Measurements from ENCODE around the gene AMIGO1. TPM values are rescaled to one million over a fixed set of nuclear protein-coding genes. Genes with fewer than 3 reads are reported as not detected.

Gene AMIGO1
- total RNA-seq, 1 donor from 2014 or later: 8.0 TPM

DNA sequence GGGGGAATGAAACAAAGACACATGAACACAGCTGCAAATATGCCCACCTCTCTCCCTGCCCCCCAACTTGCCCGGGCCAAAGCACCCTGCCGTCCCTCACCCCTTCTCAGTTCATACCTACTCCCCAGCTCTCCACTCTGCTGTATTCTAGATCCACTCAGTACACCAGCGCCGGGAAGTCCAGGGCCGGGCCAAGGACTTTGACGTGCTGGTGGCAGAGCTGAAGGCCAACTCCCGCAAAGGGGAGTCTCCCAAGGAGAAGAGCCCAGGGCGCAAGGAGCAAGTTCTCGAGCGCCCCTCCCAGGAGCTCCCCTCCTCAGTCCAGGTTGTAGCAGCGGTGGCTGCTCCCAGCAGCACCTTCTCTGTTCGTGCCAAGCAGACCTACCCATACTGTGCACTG lies 20.8 kb downstream of the AMIGO1 start:
- peaks cover 29% of the 10 kb centered on the region for H3K4me1 Mint-ChIP-seq (ENCODE audit: low read depth, unreplicated experiment)
- H3K27ac Mint-ChIP-seq (ENCODE audit: unreplicated experiment): no peak overlapping the region
- no peak for DNase-seq
- peaks cover 17% of the 10 kb centered on the region for H3K27me3 Mint-ChIP-seq (ENCODE audit: unreplicated experiment)
- H3K36me3 Mint-ChIP-seq (ENCODE audit: unreplicated experiment): no peaks in the 10 kb centered on the region
- TF ChIP-seq, protein P1, sequence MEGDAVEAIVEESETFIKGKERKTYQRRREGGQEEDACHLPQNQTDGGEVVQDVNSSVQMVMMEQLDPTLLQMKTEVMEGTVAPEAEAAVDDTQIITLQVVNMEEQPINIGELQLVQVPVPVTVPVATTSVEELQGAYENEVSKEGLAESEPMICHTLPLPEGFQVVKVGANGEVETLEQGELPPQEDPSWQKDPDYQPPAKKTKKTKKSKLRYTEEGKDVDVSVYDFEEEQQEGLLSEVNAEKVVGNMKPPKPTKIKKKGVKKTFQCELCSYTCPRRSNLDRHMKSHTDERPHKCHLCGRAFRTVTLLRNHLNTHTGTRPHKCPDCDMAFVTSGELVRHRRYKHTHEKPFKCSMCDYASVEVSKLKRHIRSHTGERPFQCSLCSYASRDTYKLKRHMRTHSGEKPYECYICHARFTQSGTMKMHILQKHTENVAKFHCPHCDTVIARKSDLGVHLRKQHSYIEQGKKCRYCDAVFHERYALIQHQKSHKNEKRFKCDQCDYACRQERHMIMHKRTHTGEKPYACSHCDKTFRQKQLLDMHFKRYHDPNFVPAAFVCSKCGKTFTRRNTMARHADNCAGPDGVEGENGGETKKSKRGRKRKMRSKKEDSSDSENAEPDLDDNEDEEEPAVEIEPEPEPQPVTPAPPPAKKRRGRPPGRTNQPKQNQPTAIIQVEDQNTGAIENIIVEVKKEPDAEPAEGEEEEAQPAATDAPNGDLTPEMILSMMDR (IDR thresholded peaks at IDR 0.05; ENCODE audit: partially characterized antibody, unreplicated experiment): no peak
- H3K4me3 Mint-ChIP-seq (ENCODE audit: unreplicated experiment): no peak overlapping the region
- peaks cover 22% of the 10 kb centered on the region for H3K9me3 Mint-ChIP-seq (ENCODE audit: unreplicated experiment)

DNA sequence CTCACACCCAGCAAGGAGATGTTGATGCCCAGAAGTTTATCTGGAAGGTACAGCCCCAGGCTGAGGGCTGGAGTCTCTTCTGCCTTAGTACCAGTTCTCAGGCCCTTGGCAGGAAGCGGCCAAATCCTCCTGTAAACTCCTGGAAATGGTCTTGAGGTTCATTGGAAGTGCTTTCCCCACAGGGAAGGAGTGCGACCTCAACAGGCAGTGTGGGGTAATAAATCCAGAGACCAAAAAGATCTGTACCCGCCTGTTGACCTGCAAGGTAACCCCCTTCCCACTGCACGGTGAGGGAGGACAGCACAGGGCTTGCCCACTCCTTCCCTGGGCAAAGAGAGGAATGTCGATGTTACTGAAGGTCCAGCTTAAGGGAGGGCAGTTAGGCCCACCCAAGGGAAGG lies 21.3 kb downstream of the AMIGO1 start:
- no peak overlapping the region for H3K4me3 Mint-ChIP-seq (ENCODE audit: unreplicated experiment)
- peak overlapping the region; percentile 12 for H3K27ac Mint-ChIP-seq (ENCODE audit: unreplicated experiment)
- DNase-seq: no peak
- TF ChIP-seq, protein P1 (IDR thresholded peaks at IDR 0.05; ENCODE audit: partially characterized antibody, unreplicated experiment): no peak
- H3K4me1 Mint-ChIP-seq (ENCODE audit: low read depth, unreplicated experiment): peaks cover 25% of the 10 kb centered on the region
- no peaks in the 10 kb centered on the region for H3K36me3 Mint-ChIP-seq (ENCODE audit: unreplicated experiment)
- H3K9me3 Mint-ChIP-seq (ENCODE audit: unreplicated experiment): peaks cover 25% of the 10 kb centered on the region
- H3K27me3 Mint-ChIP-seq (ENCODE audit: unreplicated experiment): peaks cover 20% of the 10 kb centered on the region

DNA sequence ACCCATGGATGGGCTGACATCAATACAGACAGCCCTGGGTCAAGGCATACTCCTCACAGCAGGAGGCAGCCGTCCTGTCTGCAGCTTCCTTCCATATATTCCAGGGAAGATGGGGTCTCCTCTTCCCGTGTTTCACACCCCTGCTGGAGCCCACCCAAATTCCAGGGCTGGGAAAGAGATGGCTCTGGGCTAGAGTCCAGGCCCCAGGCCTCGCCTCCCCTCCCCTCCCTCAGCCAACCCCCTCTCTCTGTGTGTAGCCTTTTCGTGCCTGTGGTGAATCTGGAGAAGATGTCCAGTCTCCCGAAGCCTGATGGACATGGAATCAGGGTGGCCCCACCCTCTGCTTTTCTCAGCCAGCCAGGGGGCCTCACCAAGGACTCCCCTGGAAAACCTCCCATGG lies 22.3 kb downstream of the AMIGO1 start:
- Mint-ChIP-seq H3K36me3 (ENCODE audit: unreplicated experiment) (no peaks in the 10 kb centered on the region), H3K27ac (ENCODE audit: unreplicated experiment) (no peak overlapping the region), H3K4me3 (ENCODE audit: unreplicated experiment) (no peak overlapping the region), H3K9me3 (ENCODE audit: unreplicated experiment) (peaks cover 27% of the 10 kb centered on the region), H3K27me3 (ENCODE audit: unreplicated experiment) (peaks cover 28% of the 10 kb centered on the region), H3K4me1 (ENCODE audit: low read depth, unreplicated experiment) (peaks cover 20% of the 10 kb centered on the region)
- DNase-seq: no peak
- TF ChIP-seq, protein P1 (IDR thresholded peaks at IDR 0.05; ENCODE audit: partially characterized antibody, unreplicated experiment): no peak

DNA sequence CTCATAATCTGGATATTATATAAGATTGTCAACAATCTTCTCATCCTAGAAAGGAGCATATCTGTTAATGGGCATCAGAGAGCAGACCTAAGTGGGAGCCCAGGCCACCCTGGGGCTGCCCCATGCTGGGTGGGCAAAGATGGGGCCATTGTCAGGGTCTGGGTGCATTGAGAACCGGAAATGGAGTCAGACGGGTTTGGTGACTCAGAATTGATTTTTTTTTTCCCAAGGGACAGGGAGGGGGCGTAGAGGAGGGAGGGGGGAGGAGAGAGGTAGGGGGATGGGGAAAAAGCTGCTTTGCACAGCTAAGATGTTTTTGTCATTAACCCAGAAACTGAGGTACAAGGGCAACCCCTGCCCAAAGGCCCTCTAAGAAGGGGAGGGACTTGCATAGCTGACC lies 24.5 kb downstream of the AMIGO1 start:
- Mint-ChIP-seq H3K36me3 (ENCODE audit: unreplicated experiment) (no peaks in the 10 kb centered on the region), H3K27ac (ENCODE audit: unreplicated experiment) (peak overlapping the region; percentile 98), H3K27me3 (ENCODE audit: unreplicated experiment) (peaks cover 30% of the 10 kb centered on the region), H3K9me3 (ENCODE audit: unreplicated experiment) (peaks cover 28% of the 10 kb centered on the region), H3K4me1 (ENCODE audit: low read depth, unreplicated experiment) (peaks cover 20% of the 10 kb centered on the region), H3K4me3 (ENCODE audit: unreplicated experiment) (peak overlapping the region; percentile 94)
- DNase-seq: no peak
- TF ChIP-seq, protein P1 (IDR thresholded peaks at IDR 0.05; ENCODE audit: partially characterized antibody, unreplicated experiment): no peak

DNA sequence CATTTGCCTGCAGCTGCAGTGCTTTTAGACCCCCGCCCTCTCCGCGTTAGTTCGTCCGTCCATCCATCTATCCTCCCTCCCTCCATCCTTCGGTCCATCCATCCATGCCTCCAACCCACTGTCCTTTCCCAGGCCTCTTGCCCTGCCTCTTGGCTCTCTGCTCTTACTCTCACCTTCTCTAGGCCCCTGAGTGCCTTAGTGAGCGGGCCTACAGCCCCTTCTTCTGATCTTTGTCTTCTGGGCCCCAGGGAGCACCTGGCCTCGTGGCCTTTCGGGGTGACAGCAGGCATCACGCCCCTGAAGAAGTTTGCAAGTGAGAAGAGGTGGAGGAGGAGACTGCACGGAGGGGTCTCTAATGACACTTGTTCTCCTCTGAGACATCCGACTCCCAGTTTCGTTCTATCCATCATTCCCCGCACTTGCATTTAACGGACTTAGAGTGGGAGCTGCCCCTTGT lies 25.0 kb downstream of the AMIGO1 start:
- DNase-seq: no peak
- no peaks in the 10 kb centered on the region for H3K36me3 Mint-ChIP-seq (ENCODE audit: unreplicated experiment)
- H3K27ac Mint-ChIP-seq (ENCODE audit: unreplicated experiment): peak overlapping the region; percentile 98
- H3K27me3 Mint-ChIP-seq (ENCODE audit: unreplicated experiment): peaks cover 32% of the 10 kb centered on the region
- H3K4me3 Mint-ChIP-seq (ENCODE audit: unreplicated experiment): peak overlapping the region; percentile 94
- peaks cover 20% of the 10 kb centered on the region for H3K4me1 Mint-ChIP-seq (ENCODE audit: low read depth, unreplicated experiment)
- peaks cover 30% of the 10 kb centered on the region for H3K9me3 Mint-ChIP-seq (ENCODE audit: unreplicated experiment)
- TF ChIP-seq, protein P1 (IDR thresholded peaks at IDR 0.05; ENCODE audit: partially characterized antibody, unreplicated experiment): no peak
